ENCODE results near the gene AKAP13.
"Not testable (repeated sequence)": the region's sequence is repeated elsewhere in the genome, so short reads cannot be mapped to it uniquely, and the experiment has no call there.

The AKAP13 gene

DNA sequence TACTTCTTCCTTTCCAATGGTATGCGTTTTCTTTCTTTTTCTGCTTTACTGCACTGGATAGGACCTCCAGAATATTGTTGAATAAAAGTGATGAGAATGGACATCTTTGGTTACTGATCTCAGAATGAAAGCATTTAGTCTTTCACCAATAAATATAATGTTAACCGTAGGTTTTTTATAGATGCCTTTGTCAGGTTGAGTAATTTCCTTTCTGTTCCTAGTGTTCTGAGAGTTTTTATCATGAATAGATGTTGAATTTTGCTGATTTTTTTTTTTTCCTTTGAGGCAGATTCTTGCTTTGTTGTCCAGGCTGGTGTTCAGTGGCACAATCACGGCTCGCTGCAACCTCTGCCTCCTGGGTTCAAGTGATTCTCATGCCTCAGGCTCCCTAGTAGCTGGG, 255.9 kb downstream of the AKAP13 start:
- DNase-seq (ENCODE audit: low spot score in 2 of 2) (no peak), ATAC-seq (ENCODE audit: low read depth) (no peak)
- Mint-ChIP-seq H3K27ac (no peak overlapping the region), H3K4me3 (no peak overlapping the region), H3K27me3 (no peaks in the 10 kb centered on the region), H3K36me3 (peaks cover 14% of the 10 kb centered on the region), H3K9me3 (no peaks in the 10 kb centered on the region), H3K4me1 (peaks cover 15% of the 10 kb centered on the region)

DNA sequence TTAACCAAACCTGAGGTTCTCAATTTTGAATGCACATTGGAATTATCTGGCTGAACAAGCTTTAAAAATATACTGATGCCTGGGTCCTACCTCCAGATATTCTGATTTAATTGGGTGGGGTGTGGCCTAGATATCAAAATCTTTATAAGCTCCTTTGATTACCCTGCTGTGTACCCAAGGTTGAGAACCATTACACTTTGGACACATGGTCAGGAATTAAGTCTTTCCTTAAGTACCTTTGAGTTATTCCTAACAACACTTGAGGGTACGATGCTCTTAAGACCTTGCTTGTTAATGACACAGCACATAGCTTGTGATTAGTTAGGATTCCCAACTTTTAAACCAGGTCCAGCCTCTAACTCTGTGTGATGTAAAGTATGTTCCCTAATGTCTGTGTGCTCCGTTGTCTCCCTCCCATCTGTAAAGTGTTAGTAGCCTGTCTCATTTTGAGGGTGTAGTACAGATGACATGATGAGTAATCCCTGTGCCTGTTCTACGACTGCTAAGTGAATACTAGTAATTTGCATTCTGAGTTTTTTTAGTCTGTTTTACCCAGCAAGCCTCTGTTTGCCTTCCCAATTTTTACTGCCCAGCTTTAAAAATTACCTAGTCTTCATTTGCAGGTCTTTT, 259.5 kb downstream of the AKAP13 start:
- ATAC-seq (ENCODE audit: low read depth) (no peak), DNase-seq (ENCODE audit: low spot score in 2 of 2) (no peak)
- no peaks in the 10 kb centered on the region for H3K9me3 Mint-ChIP-seq
- peaks cover 19% of the 10 kb centered on the region for H3K36me3 Mint-ChIP-seq
- H3K4me1 Mint-ChIP-seq: peaks cover 24% of the 10 kb centered on the region
- no peak overlapping the region for H3K4me3 Mint-ChIP-seq
- peak overlapping the region; percentile 65 for H3K27ac Mint-ChIP-seq
- H3K27me3 Mint-ChIP-seq: no peaks in the 10 kb centered on the region

DNA sequence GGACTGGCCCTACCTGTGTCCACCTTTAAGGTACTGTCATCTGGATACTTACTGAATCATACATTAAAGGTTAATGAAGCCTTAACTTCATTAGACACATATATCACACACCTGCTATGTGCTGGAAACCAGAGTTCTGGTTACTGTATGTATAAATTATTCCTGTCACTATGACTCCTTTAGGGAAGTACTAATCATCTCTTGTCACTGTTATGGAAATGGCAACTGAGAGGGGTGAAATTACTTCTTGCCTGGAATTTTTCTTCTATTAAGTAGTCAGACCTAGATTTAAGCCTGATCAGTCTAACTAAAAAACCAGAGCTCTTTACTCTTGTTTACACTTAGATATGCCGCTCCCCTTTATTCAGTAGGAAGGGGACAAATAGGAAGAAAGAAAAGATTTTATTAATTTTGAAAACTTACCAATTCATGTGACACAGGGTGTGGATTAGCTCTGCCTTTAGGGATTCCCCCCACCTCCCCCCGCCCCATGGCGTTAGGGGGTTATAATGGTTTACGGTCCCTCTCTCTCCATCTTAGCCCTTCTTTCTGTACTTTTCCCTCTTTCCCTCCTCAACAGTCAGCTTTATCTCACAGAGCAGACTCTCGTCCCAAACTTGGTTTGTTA, 261.8 kb downstream of the AKAP13 start:
- no peak overlapping the region for H3K4me3 Mint-ChIP-seq

DNA sequence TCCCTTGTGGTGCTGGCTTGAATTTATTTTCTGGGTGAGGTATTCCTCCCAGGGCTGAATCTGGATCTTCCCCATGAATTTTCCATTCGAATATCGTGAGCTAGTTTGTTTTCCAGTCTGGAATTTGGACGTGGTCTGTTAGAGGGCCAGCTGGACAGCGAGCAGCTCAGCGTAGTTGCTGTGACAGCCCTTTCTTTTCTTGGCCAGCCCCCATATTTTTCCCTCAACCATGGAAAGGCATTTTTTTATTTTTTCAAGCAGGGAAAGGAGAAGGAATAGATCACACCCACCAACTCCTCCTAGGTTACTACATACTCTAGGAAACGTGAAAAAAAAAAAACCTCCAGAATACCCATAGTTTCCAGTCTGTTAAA, 262.3 kb downstream of the AKAP13 start:
- Mint-ChIP-seq H3K27ac (peak overlapping the region; percentile 39), H3K27me3 (no peaks in the 10 kb centered on the region), H3K9me3 (no peaks in the 10 kb centered on the region), H3K4me1 (peaks cover 27% of the 10 kb centered on the region), H3K36me3 (peaks cover 31% of the 10 kb centered on the region), H3K4me3 (no peak overlapping the region)
- no peak for DNase-seq (ENCODE audit: low spot score in 2 of 2)
- no peak for ATAC-seq (ENCODE audit: low read depth)

More for the DNA sequence above, 261.8 kb downstream of the AKAP13 start:
- H3K36me3 Mint-ChIP-seq: peaks cover 31% of the 10 kb centered on the region
- H3K27me3 Mint-ChIP-seq: no peaks in the 10 kb centered on the region
- ATAC-seq (ENCODE audit: low read depth) (no peak), DNase-seq (ENCODE audit: low spot score in 2 of 2) (no peak)
- peaks cover 27% of the 10 kb centered on the region for H3K4me1 Mint-ChIP-seq
- H3K27ac Mint-ChIP-seq: peak overlapping the region; percentile 39
- no peaks in the 10 kb centered on the region for H3K9me3 Mint-ChIP-seq

DNA sequence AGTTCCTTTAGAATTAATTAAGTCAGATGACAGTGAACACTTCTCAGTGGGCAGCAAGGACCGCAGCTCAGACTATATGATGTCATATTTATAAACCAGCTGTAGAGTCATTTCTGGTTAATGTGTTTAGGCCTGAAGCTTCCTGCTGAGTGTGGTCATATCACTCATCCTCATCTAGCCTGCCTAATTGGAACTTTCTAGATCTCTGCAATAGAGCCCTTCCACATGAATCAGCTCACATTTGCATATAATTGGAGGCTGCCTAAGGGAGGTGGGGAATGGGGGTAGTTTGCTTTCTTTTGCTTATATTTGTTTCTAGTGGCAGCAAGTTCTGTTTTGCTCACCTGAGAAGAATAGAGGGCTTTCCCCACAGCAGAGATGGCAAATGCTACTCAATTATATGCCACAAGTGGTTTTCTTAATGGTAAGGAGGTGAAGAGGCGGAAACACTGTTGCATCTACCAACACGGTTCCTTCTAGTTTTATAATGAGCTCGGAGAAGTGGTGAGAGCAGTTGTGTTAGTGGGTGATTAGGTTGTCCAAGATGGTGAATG, 266.2 kb downstream of the AKAP13 start:
- H3K36me3 Mint-ChIP-seq: peaks cover 26% of the 10 kb centered on the region
- DNase-seq (ENCODE audit: low spot score in 2 of 2): no peak
- H3K4me1 Mint-ChIP-seq: peaks cover 25% of the 10 kb centered on the region

DNA sequence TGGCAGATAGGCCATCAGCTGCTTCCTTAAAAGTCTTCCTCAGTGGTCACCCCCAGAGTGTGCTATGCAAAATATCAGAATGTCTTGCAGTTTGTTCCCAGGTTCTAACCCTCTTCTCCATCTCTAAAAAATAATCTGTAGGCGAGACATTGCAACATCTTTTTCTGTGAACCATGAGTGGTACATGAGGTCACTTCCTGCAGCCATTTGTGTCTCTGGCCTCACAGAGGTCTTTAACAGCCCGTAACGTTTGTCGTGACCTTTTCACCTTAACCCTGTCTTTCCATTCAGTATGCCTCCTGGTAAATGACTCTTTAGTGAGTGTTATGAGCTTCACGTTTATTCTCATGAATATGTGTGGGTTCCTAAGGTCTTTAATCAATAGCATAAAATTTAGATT, 269.0 kb downstream of the AKAP13 start:
- H3K27me3 Mint-ChIP-seq: no peaks in the 10 kb centered on the region
- H3K4me3 Mint-ChIP-seq: no peak overlapping the region
- no peaks in the 10 kb centered on the region for H3K9me3 Mint-ChIP-seq
- peak overlapping the region; percentile 82 for H3K27ac Mint-ChIP-seq
- H3K36me3 Mint-ChIP-seq: peaks cover 26% of the 10 kb centered on the region
- H3K4me1 Mint-ChIP-seq: peaks cover 15% of the 10 kb centered on the region
- DNase-seq (ENCODE audit: low spot score in 2 of 2) (no peak), ATAC-seq (ENCODE audit: low read depth) (peak; percentile 49)

More for the DNA sequence above, 266.2 kb downstream of the AKAP13 start:
- H3K27me3 Mint-ChIP-seq: no peaks in the 10 kb centered on the region
- H3K27ac Mint-ChIP-seq: peak overlapping the region; percentile 87
- no peaks in the 10 kb centered on the region for H3K9me3 Mint-ChIP-seq
- H3K4me3 Mint-ChIP-seq: no peak overlapping the region
- peak; percentile 78 for ATAC-seq (ENCODE audit: low read depth)

DNA sequence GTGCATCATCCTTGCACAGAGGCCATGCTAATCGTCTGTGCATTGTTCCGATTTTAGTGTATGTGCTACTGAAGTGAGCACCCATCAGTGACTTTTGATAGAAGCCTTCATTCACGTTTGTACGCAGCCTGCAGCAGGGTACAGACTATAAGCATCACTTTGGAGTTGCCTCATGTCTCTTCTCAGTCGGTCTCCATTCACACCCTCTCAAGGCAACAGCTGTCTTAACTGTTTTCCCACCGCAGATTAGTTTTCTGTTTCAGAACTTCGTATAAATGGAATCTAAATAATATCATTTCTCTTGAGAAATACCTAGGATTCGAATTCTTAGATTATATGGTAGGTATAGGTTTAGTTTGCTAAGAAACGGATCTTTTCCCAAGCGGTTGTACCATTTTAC, 271.1 kb downstream of the AKAP13 start:
- ATAC-seq (ENCODE audit: low read depth): no peak
- H3K27me3 Mint-ChIP-seq: no peaks in the 10 kb centered on the region
- H3K9me3 Mint-ChIP-seq: no peaks in the 10 kb centered on the region
- DNase-seq (ENCODE audit: low spot score in 2 of 2): no peak
- H3K4me3 Mint-ChIP-seq: no peak overlapping the region
- H3K36me3 Mint-ChIP-seq: peaks cover 23% of the 10 kb centered on the region
- no peak overlapping the region for H3K27ac Mint-ChIP-seq
- H3K4me1 Mint-ChIP-seq: peaks cover 8% of the 10 kb centered on the region

DNA sequence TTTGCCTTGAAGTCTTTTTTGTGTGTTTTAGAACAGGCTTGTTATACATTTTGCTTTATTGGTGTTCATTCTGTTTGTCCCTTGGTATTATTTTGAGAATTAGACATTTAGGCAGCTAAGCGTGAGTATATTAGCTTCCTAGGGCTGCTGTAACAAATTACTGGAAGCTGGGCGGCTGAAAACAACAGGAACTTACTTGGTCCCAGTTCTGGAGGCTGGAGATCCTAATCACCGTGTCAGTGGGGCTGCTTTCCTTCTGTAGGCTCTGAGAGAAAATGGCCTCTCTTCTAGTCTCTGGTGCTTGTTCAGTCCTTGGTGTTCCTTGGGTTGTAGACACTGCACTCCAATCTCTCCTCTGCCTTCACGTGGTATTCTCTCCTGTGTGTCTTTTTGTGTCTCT, 272.1 kb downstream of the AKAP13 start:
- Mint-ChIP-seq H3K27ac (peak overlapping the region; percentile 2), H3K4me3 (no peak overlapping the region), H3K27me3 (no peaks in the 10 kb centered on the region), H3K4me1 (peaks cover 4% of the 10 kb centered on the region), H3K9me3 (no peaks in the 10 kb centered on the region), H3K36me3 (peaks cover 22% of the 10 kb centered on the region)
- no peak for ATAC-seq (ENCODE audit: low read depth)
- no peak for DNase-seq (ENCODE audit: low spot score in 2 of 2)

DNA sequence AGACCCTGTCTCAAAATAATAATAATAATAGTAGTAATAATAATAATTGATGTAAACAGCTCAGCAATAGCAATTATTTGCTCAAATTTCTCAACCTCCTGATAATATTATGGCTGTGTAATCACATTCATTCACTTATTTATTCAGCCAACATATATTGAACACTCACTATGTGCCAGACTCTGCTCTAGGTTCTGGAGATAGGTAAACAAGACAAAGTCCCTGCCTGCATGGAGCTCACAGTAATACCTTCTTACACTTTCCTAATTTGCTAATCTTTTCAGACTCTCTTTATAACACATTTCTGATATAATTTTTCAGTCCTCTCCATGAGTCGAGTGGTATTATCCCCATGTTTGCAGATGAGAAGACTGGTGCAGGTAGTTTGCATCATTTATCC, 276.7 kb downstream of the AKAP13 start:
- DNase-seq (ENCODE audit: low spot score in 2 of 2): no peak
- H3K4me1 Mint-ChIP-seq: peaks cover 3% of the 10 kb centered on the region
- H3K36me3 Mint-ChIP-seq: peaks cover 28% of the 10 kb centered on the region
- H3K4me3 Mint-ChIP-seq: no peak overlapping the region
- ATAC-seq (ENCODE audit: low read depth): no peak
- H3K27ac Mint-ChIP-seq: no peak overlapping the region
- H3K9me3 Mint-ChIP-seq: no peaks in the 10 kb centered on the region
- no peaks in the 10 kb centered on the region for H3K27me3 Mint-ChIP-seq

DNA sequence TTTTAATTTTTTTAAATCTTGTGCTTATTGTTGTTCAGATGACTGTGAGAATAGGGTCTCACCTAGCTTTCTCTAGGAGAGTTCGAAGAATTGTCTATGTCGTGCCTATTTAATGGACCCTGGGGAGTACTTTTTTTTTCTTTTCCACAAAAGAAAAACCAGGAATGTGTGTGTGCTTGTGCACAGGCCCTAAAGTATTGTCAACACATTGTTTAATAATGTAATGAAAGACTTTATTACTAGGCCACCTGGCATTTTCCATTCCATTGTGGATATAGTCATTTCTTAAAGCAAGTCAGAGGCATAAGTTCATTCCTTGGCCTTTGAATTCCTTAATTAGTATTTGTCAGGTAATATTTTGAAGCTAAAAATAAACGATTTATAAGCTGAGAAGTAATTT, 278.4 kb downstream of the AKAP13 start:
- H3K9me3 Mint-ChIP-seq: no peaks in the 10 kb centered on the region
- no peaks in the 10 kb centered on the region for H3K27me3 Mint-ChIP-seq
- H3K4me1 Mint-ChIP-seq: peaks cover 3% of the 10 kb centered on the region
- H3K4me3 Mint-ChIP-seq: no peak overlapping the region
- H3K27ac Mint-ChIP-seq: no peak overlapping the region
- DNase-seq (ENCODE audit: low spot score in 2 of 2) (no peak), ATAC-seq (ENCODE audit: low read depth) (no peak)
- H3K36me3 Mint-ChIP-seq: peaks cover 34% of the 10 kb centered on the region

DNA sequence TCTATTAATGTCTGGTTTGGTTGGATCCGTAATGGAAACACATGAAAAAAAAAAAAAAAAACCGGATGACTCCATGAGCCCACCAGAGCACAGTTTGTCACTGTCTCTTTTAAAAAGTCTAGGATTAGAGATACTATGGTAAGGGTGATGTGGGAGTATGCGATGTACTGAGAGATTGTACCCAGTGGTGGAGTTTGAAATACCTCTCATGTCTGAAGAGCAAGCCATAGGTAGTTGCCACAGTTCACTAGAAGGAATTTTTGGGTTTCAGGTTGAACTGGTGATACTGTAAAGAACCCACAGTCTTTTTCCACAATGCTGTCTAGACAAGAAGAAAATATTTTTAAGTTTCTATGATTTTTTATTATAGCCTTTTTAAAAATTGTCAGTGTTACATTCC, 281.5 kb downstream of the AKAP13 start:
- Mint-ChIP-seq H3K27me3 (no peaks in the 10 kb centered on the region), H3K9me3 (no peaks in the 10 kb centered on the region), H3K4me3 (no peak overlapping the region), H3K27ac (peak overlapping the region; percentile 4), H3K36me3 (peaks cover 49% of the 10 kb centered on the region), H3K4me1 (peaks cover 7% of the 10 kb centered on the region)
- no peak for ATAC-seq (ENCODE audit: low read depth)
- no peak for DNase-seq (ENCODE audit: low spot score in 2 of 2)

DNA sequence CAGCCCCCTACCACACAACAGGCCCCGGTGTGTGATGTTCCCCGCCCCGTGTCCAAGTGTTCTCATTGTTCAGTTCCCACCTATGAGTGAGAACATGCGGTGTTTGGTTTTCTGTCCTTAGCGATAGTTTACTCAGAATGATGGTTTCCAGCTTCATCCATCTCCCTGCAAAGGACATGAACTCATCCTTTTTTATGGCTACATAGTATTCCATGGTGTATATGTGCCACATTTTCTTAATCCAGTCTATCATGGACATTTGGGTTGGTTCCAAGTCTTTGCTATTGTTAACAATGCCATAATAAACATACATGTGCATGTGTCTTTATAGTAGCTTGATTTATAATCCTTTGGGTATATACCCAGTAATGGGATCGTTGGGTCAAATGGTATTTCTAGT, 285.3 kb downstream of the AKAP13 start:
- H3K36me3 Mint-ChIP-seq: peaks cover 45% of the 10 kb centered on the region
- not testable (repeated sequence) for DNase-seq (ENCODE audit: low spot score in 2 of 2); H3K9me3 Mint-ChIP-seq; H3K4me3 Mint-ChIP-seq; H3K27me3 Mint-ChIP-seq; ATAC-seq (ENCODE audit: low read depth)
- H3K27ac Mint-ChIP-seq: peak overlapping the region; percentile 100
- peaks cover 11% of the 10 kb centered on the region for H3K4me1 Mint-ChIP-seq

DNA sequence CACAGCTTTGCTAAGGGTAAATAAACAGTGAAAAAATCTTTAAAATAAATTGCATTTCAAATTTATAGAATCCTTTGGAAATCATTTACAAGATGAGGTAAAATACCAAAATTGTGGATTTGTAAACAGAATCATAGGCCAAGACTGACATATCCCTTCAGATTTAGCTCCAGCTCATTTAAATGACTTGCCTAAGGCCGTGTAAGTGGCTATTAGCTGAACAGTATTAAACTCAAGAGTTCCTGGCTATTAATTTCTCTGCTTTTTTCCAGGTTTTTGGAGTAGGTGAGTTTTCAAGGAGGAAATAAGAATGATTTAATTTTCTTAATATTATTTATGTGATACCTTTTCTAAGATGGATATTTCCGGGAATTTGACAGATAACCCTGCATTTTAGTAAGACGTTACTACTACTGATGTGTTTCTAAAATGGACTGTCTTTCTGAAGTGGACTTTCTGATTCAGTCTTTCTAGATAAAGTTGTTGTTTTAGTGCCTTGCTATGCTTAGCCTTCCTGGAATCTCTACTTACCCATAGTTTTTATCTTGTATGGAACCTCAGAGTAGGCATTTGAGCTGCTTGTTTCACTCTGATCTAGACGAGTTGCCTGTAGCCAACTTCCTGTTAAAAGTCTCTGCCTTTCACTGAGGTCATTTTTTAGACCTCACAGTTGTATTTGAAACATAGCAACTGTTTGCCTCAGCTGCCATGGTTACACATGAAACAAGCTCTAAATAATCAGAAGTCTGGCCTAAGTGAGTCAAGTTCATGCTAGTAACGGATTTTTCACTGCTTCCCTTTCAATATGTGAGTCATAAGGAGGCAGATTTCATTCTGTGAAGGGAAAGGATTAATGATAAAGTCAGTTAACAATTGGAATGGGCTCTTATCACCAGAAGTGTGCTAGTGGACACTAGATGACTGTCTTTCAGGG, 287.4 kb downstream of the AKAP13 start:
- peak overlapping the region; percentile 2 for H3K4me3 Mint-ChIP-seq
- H3K4me1 Mint-ChIP-seq: peaks cover 11% of the 10 kb centered on the region
- H3K27me3 Mint-ChIP-seq: no peaks in the 10 kb centered on the region
- ATAC-seq (ENCODE audit: low read depth) (peak; percentile 93), DNase-seq (ENCODE audit: low spot score in 2 of 2) (peak in 1 of 2 donors; percentile 40)
- no peaks in the 10 kb centered on the region for H3K9me3 Mint-ChIP-seq
- H3K36me3 Mint-ChIP-seq: peaks cover 47% of the 10 kb centered on the region
- H3K27ac Mint-ChIP-seq: peak overlapping the region; percentile 100

DNA sequence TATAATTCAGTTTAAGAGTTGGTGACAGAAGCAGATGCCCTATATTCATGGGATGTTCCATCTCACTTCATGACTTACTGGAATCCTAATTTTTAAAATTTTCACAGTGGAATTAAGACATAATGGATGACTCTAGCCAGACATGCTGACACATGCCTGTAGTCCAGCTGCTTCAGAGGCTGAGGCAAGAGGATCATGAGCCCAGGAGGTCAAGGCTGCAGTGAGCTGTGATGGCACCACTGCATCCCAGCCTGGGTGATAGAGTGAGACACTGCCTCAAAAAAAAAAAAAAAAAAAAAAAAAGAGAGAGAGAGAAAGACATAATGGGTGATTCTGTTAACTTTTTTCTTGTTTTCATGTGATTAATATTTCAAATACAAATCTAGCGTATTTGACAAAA, 290.8 kb downstream of the AKAP13 start:
- DNase-seq (ENCODE audit: low spot score in 2 of 2) (no peak), ATAC-seq (ENCODE audit: low read depth) (no peak)

More for the DNA sequence above, 290.8 kb downstream of the AKAP13 start:
- H3K9me3 Mint-ChIP-seq: no peaks in the 10 kb centered on the region
- H3K27ac Mint-ChIP-seq: peak overlapping the region; percentile 81
- no peak overlapping the region for H3K4me3 Mint-ChIP-seq
- no peaks in the 10 kb centered on the region for H3K27me3 Mint-ChIP-seq
- peaks cover 11% of the 10 kb centered on the region for H3K4me1 Mint-ChIP-seq
- H3K36me3 Mint-ChIP-seq: peaks cover 31% of the 10 kb centered on the region

Data from memory B cell (primary cell).